OCI-LY7 (cell line): ENCODE results near the gene TRIM67. TPM values are rescaled to one million over a fixed set of nuclear protein-coding genes. Genes with fewer than 3 reads are reported as not detected.
"Not testable (repeated sequence)": the region's sequence is repeated elsewhere in the genome, so short reads cannot be mapped to it uniquely, and the experiment has no call there.

Source experiments
- BruUV-seq: library from RNA; stranded (reverse); fragments of 400-500 nt; replicated peaks from 2 replicates; lab custom pipeline; 2021; lab: Mats Ljungman, UMichigan
- CTCF ChIA-PET: fragments of 300-600 bp; sonication (Branson Sonifier 250); formaldehyde crosslinking; loops from one replicate; lab custom pipeline; 2022; ENCODE audit warnings: antibody characterized with exemption; ENCODE audit not compliant: unreplicated experiment; lab: Charles Lee
- POLR2A ChIA-PET: fragments of 300-600 bp; sonication (Branson Sonifier 250); formaldehyde crosslinking; loops from one replicate; lab custom pipeline; 2022; ENCODE audit warnings: antibody characterized with exemption; lab: Charles Lee
- DNase-seq: peaks from one replicate; pipeline ENCODE4 v3.0.0-alpha.2; 2015; ENCODE audit warnings: low spot score
- H2AFZ ChIP-seq: fragments of 200-600 bp; sonication (generic), shearing (Covaris generic); 2 replicates; pipeline ENCODE4 v1.6.1; 2014; ENCODE audit warnings: mild to moderate bottlenecking, antibody characterized with exemption, low read length, moderate library complexity
- H3K27ac ChIP-seq: fragments of 200-600 bp; sonication (generic); 2 replicates; pipeline ENCODE4 v1.5.1; 2014; ENCODE audit warnings: mixed run types, low read depth, mild to moderate bottlenecking, moderate library complexity, low read length, inconsistent platforms; ENCODE audit not compliant: poor library complexity, severe bottlenecking
- H3K36me3 ChIP-seq: fragments of 200-600 bp; sonication (generic); 2 replicates; pipeline ENCODE4 v1.6.1; 2014; ENCODE audit warnings: mild to moderate bottlenecking, antibody characterized with exemption, low read length, moderate library complexity, mixed read lengths; ENCODE audit not compliant: insufficient read depth
- H3K4me1 ChIP-seq: fragments of 200-600 bp; sonication (generic); 2 replicates; pipeline ENCODE4 v1.5.1; 2014; ENCODE audit warnings: mild to moderate bottlenecking, low read length; ENCODE audit not compliant: insufficient read depth, poor library complexity, severe bottlenecking
- H3K4me2 ChIP-seq: fragments of 200-600 bp; sonication (generic); 2 replicates; pipeline ENCODE4 v1.6.1; 2014; ENCODE audit warnings: mild to moderate bottlenecking, low read length
- H3K4me3 ChIP-seq: fragments of 200-600 bp; sonication (generic); 2 replicates; pipeline ENCODE4 v1.5.1; 2014; ENCODE audit warnings: mild to moderate bottlenecking, low read depth, low read length; ENCODE audit not compliant: poor library complexity, severe bottlenecking
- H3K79me2 ChIP-seq: fragments of 200-600 bp; sonication (generic); 2 replicates; pipeline ENCODE4 v1.6.1; 2016; ENCODE audit warnings: low read depth, mild to moderate bottlenecking, low read length, moderate library complexity, mixed read lengths; ENCODE audit not compliant: insufficient read depth
- H3K9me2 ChIP-seq: fragments of 200-600 bp; sonication (generic); 2 replicates; pipeline ENCODE4 v1.6.1; 2016; ENCODE audit warnings: mild to moderate bottlenecking, low read length, mixed read lengths; ENCODE audit not compliant: insufficient read depth
- H3K9me3 ChIP-seq: fragments of 200-600 bp; sonication (generic); 2 replicates; pipeline ENCODE4 v1.6.1; 2014; ENCODE audit warnings: mild to moderate bottlenecking, mixed run types, low read length, mixed read lengths
- H4K20me1 ChIP-seq: fragments of 200-600 bp; sonication (generic); 2 replicates; pipeline ENCODE4 v1.6.1; 2014; ENCODE audit warnings: mild to moderate bottlenecking, antibody characterized with exemption, low read length, moderate library complexity, mixed read lengths; ENCODE audit not compliant: insufficient read depth
- CTCF ChIP-seq: fragments of 200-600 bp; sonication (generic); conservative IDR thresholded peaks from 2 replicates; pipeline ENCODE4 v1.5.1; 2014; ENCODE audit warnings: mild to moderate bottlenecking, antibody characterized with exemption, low read length, moderate library complexity, mixed read lengths
- EZH2phosphoT487 ChIP-seq: fragments of 200-600 bp; sonication (generic); IDR thresholded peaks from 2 replicates; pipeline ENCODE4 v1.6.1; 2018; ENCODE audit warnings: low read depth, borderline replicate concordance, mild to moderate bottlenecking, mixed run types, antibody characterized with exemption, low read length, moderate library complexity, mixed read lengths
- intact Hi-C: fragments of 100-400 bp; cut with micrococcal nuclease; formaldehyde crosslinking; loops from one replicate; pipeline ENCODE4 v1.10.0; 2022; ENCODE audit not compliant: unreplicated experiment
- total RNA-seq, 2 experiments: library from RNA; depleted of rRNA in 1 of 2; stranded (reverse); fragments of >200 nt in 1 of 2; shearing (Covaris generic) in 1 of 2; gene quantifications; 2 replicates each; pipeline ENCODE4 v1.2.3, GENCODE V29; 2014 to 2022

The TRIM67 gene
- total RNA-seq, 2 experiments from 2014 or later: 0.03 to 0.06 TPM

GRCh38 chr1:231130544-231130943, 31.3 kb upstream of the TRIM67 start:
- CTCF ChIA-PET: no interaction called here
- H3K27ac ChIP-seq: no peak overlapping the region
- H3K9me2 ChIP-seq: no peaks in the 10 kb centered on the region
- H3K4me2 ChIP-seq: no peak overlapping the region
- TF ChIP-seq CTCF: no peak
- TF ChIP-seq EZH2phosphoT487: no peak
- H3K4me1 ChIP-seq: no peaks in the 10 kb centered on the region
- no peaks in the 10 kb centered on the region for H4K20me1 ChIP-seq
- H3K4me3 ChIP-seq: no peak overlapping the region
- intact Hi-C loops: no loop called here
- no peaks in the 10 kb centered on the region for H3K36me3 ChIP-seq
- POLR2A ChIA-PET: no interaction called here
- H3K79me2 ChIP-seq: no peaks in the 10 kb centered on the region
- no peak overlapping the region for H2AFZ ChIP-seq
- no TSS peak for BruUV-seq
- no peaks in the 10 kb centered on the region for H3K9me3 ChIP-seq
- DNase-seq: no peak

- CTCF ChIA-PET, H3K4me3 ChIP-seq, POLR2A ChIA-PET, H3K79me2 ChIP-seq, H3K9me2 ChIP-seq, BruUV-seq, H3K4me1 ChIP-seq, H3K4me2 ChIP-seq, H3K9me3 ChIP-seq, H2AFZ ChIP-seq, H3K27ac ChIP-seq, H3K36me3 ChIP-seq, H4K20me1 ChIP-seq, DNase-seq, intact Hi-C loops: not testable (repeated sequence)
These were observed 29.3 kb upstream of the TRIM67 start for GRCh38 chr1:231132591-231132990.

GRCh38 chr1:231134624-231135023, 27.2 kb upstream of the TRIM67 start:
- H3K79me2 ChIP-seq: no peaks in the 10 kb centered on the region
- H3K9me2 ChIP-seq: no peaks in the 10 kb centered on the region
- no peaks in the 10 kb centered on the region for H4K20me1 ChIP-seq
- H3K4me3 ChIP-seq: no peak overlapping the region
- BruUV-seq: no TSS peak
- H3K4me1 ChIP-seq: no peaks in the 10 kb centered on the region
- no peak overlapping the region for H3K27ac ChIP-seq
- ChIA-PET CTCF (no interaction called here), POLR2A (no interaction called here)
- no peak overlapping the region for H3K4me2 ChIP-seq
- no peak overlapping the region for H2AFZ ChIP-seq
- no peak for DNase-seq
- no peaks in the 10 kb centered on the region for H3K9me3 ChIP-seq
- H3K36me3 ChIP-seq: no peaks in the 10 kb centered on the region
- intact Hi-C loops: no loop called here
- no peak for TF ChIP-seq EZH2phosphoT487
- TF ChIP-seq CTCF: no peak
